HG02938 (cell line): ENCODE data around the gene DOC2B.
"Not testable (repeated sequence)": the region's sequence is repeated elsewhere in the genome, so short reads cannot be mapped to it uniquely, and the experiment has no call there.

Source experiments
- ATAC-seq: cut with Tn5 transposase; IDR thresholded peaks from one replicate; pipeline ENCODE4 v1.9.1; 2021; ENCODE audit warnings: mild to moderate bottlenecking, moderate library complexity; ENCODE audit not compliant: unreplicated experiment

Gene DOC2B

DNA sequence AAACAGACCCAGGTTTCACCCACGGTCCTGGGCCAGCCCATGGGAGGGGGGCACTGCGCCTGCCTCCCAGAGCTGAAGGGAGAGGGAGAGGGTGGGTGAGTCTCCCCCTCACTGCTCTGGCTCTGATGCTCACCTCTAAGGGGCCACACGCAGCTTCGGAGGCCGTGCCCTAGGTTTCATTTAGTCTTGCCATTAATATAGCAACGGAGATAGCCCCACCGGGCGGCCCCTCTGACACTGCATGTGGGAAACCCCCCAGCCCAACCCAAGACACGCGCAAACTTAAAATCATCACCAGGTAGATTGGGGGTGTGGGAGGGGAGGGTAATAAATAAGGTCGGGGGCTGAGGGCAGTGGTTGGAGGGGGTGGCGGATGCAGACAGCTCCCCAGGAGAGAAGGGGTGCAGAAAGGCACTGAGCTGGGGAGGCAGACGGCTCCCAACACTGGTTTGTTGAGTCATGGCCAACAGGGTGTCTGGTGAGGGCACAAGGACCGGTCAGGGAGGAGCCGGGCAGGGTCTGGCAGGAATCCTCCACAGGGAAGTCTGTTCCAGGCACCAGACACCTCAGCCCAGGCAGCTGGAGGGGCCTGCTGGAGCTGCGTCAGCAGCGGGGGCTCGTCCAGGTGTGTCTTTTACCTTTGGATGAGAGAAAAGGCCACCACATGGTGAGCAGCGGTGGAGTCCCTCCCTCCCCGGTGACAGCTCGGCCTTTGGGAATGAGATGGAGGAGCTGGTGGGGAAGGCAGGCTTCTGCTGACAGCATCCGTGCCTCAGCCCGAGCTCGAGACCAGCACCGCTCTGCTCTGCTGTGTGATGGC lies 32.0 kb upstream of the DOC2B start:
- no peak for ATAC-seq

- ATAC-seq, result no peak
These were observed 29.0 kb upstream of the DOC2B start for GRCh38 chr17:210402-210801.

DNA sequence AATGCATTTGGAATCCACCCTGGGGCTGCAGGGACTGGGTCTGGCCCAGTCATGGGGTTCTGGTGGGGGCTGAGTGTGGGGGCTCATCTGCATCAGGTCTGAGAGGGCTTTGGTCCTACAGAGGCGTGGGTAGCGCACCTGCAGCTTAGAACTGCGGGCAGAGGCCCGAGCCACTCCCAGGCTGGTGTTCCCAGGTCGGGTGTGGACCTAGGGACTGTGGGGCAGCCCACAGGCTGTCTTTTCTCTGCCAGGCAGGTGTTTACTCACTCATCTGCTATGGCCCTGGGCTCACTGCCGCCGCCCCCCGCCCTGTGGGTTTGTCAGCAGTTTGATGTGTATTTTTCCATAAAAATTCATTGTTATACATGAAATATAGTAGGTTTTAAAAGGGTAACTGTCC lies 27.0 kb upstream of the DOC2B start:
- ATAC-seq, result no peak

GRCh38 chr17:207775-208174 lies 26.3 kb upstream of the DOC2B start:
- no peak for ATAC-seq

- no peak for ATAC-seq
These were observed 25.6 kb upstream of the DOC2B start for GRCh38 chr17:206941-207560.

DNA sequence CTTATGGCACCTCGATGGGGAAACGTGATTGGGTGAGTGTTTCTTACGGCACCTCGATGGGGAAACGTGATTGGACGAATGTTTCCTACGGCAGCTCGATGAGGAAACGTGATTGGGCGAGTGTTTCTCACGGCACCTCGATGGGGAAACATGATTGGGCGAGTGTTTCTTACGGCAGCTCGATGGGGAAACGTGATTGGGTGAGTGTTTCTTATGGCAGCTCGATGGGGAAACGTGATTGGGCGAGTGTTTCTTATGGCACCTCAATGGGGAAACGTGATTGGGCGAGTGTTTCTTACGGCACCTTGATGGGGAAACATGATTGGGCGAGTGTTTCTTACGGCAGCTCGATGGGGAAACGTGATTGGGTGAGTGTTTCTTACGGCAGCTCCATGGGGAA lies 25.0 kb upstream of the DOC2B start:
- not testable (repeated sequence) for ATAC-seq

- ATAC-seq, result no peak
These were observed 24.4 kb upstream of the DOC2B start for GRCh38 chr17:205817-206216.

DNA sequence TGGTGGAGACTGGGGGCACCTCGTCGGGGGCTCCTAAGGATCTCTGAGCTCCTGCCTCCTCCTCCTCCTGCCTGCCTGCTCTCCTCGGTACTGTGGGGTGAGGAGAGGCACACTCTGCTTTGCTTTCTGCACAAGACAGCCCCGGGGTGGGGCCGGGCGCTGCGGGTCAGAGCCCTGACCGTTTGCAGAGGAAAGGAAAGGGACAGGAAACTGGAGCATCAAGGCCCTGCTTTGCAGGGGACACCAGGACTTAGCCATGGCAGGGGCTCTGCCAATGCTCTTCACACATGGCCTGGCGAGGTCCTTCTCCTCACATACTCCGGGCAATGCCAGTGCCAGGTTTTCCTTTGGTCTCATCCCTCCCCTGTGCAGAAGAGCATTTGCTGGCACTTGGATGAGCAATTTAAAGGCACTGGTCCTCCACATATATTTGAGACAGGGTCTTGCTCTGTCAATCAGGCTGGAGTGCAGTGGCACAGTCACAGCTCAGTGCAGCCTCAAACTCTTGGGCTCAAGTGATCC lies 23.8 kb upstream of the DOC2B start:
- ATAC-seq, result no peak

- no peak for ATAC-seq
These were observed 23.1 kb upstream of the DOC2B start for GRCh38 chr17:204427-205147.

DNA sequence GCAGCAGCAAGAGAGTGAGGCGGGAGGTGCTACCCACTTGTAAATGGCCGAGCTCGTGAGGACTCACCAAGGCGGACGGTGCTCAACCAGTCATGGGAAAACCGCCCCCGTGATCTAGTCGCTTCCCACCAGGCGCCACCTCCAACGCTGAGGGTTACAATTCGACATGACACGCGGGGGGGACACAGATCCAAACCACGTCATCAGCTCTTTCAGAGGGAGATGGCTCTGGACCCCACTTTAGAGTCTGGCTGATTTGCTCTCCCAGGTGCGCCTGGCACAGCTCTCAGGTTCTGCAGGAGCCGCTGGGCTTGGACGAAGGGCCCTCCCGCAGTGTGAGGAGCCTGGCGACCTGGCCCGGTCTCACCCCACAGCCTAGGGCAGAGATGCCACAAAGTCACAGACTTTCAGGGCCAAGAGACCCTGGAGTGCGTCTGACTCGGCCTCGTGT lies 21.1 kb upstream of the DOC2B start:
- ATAC-seq, result no peak

DNA sequence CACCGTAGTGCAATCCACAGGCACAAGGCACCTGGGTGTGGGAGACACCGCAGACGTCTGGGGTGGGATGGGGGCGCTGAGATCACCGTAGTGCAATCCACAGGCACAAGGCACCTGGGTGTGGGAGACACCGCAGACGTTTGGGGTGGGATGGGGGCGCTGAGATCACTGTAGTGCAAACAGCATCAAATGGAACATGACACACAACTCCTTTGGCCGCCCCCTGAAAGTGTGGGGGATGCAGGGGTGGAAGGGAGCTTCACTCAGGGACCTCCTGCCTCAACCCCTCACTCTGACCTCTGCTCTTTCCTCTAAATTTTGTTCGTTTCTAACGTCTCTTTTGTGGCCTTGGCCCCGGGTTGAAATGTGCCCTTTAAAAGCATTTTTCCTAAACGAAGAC lies 20.3 kb upstream of the DOC2B start:
- ATAC-seq, result not testable (repeated sequence)

DNA sequence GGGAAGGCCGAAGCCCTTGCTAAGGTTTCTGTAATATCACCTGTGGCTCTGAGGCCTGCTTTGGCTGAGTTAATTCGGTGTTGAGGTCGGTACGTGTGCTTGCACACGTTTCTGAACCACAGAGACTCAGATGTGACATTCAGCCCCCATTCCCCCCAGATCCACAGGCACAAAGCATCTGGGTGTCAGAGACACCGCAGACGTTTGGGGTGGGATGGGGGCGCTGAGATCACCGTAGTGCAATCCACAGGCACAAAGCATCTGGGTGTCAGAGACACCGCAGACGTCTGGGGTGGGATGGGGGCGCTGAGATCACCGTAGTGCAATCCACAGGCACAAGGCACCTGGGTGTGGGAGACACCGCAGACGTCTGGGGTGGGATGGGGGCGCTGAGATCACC lies 19.8 kb upstream of the DOC2B start:
- ATAC-seq, result not testable (repeated sequence)

DNA sequence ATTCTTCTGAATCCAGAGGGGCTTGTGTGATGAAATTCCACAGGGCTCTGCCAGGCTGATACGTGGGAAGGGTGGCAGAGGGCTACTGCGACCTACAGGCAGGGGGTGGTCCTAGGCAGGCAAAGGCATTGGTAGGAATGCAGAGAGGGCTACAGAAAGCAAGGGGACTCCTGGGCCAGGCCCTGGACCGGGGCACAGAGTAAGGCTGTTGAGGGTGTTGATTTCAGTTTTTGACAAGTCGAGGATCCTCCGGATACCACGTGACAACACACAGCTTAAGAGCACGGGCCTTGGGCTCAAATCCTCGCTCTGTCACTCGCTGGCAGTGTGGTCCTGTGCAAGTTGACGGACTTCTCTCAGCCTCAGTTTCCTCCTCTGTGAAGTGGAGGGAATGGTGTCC lies 19.1 kb upstream of the DOC2B start:
- ATAC-seq, result no peak

DNA sequence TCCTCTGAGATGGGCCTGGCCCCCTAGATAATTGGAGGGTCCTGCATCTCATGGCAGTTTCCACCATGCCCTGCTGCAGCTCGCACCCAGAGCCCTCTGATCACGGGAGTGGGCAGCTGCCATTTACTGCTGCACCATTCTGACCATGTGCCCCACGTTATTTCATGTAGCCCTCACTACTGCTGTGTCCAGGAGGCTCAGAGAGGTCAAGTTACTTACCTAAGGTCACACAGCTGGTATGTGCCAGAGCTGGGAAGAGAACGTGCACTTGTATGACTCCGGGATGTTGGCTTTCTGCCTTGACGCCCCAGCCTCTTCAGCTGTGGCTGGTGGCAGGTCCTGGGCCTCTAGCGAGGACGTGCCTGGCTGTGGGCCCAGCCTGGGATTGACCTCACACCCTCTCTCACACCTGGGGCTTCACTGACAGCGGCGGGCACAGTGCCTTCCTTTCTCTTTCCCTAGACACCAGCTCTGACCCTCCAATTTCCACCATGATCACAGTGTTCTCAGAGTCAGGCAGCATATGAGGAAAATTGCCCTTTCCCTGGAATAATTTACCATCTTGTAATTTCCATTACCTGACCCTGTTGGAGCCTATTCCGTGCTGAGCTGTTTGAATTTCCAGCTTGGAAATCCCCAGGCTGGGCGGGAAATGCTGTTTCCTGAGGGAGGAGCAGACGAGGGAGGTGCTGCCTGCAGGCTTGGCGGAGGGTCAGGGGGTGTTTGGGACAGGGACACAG lies 18.5 kb upstream of the DOC2B start:
- no peak for ATAC-seq

GRCh38 chr17:199191-199604 lies 17.7 kb upstream of the DOC2B start:
- no peak for ATAC-seq

DNA sequence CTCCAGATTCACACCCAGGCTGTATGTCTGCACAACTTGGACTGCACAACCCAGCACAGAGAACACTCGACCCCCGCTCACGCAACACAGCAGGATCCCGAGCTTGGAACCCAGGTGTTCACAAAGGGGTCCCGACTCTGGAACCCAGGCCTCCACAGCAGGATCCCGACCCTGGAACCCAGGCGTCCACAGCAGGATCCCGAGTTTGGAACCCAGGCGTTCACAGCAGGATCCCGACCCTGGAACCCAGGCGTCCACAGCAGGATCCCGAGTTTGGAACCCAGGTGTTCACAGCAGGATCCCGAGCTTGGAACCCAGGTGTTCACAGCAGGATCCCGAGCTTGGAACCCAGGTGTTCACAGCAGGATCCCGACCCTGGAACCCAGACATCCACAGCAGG lies 16.8 kb upstream of the DOC2B start:
- ATAC-seq, result not testable (repeated sequence)

GRCh38 chr17:197352-197751 lies 15.9 kb upstream of the DOC2B start:
- no peak for ATAC-seq

DNA sequence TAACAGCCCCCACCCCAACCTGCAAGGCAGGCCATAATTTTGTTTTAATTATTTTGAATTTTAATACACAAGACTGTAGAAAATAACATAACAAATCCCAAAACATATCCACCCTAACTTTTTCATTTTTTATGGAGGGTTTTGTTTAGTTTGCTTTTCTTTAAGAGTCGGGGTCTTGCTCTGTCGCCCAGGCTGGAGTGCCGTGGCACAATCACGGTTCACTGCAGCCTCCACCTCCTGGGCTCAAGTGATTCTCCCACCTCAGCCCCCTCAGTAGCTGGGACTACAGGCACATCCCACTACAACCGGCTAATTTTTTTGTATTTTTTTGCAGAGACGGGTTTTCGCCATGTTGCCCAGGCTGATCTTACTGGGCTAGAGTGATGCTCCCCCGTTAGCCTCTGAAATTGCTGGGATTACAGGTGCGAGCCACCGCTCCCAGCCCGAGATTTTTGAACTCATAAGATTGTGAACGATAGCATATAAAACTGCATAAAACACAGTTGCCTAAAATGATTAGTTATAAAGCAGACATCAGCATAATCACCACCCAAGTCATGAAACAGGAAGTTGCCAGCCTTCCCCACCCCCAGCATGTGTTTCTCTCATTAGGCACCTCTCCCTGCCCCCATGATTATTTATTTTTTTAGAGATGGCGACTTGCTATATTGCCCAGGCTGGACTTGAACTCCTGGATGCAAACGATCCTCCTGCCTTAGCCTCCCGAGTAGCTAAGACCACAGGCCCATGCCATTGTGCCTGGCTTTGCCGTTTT lies 13.6 kb upstream of the DOC2B start:
- ATAC-seq, result no peak

DNA sequence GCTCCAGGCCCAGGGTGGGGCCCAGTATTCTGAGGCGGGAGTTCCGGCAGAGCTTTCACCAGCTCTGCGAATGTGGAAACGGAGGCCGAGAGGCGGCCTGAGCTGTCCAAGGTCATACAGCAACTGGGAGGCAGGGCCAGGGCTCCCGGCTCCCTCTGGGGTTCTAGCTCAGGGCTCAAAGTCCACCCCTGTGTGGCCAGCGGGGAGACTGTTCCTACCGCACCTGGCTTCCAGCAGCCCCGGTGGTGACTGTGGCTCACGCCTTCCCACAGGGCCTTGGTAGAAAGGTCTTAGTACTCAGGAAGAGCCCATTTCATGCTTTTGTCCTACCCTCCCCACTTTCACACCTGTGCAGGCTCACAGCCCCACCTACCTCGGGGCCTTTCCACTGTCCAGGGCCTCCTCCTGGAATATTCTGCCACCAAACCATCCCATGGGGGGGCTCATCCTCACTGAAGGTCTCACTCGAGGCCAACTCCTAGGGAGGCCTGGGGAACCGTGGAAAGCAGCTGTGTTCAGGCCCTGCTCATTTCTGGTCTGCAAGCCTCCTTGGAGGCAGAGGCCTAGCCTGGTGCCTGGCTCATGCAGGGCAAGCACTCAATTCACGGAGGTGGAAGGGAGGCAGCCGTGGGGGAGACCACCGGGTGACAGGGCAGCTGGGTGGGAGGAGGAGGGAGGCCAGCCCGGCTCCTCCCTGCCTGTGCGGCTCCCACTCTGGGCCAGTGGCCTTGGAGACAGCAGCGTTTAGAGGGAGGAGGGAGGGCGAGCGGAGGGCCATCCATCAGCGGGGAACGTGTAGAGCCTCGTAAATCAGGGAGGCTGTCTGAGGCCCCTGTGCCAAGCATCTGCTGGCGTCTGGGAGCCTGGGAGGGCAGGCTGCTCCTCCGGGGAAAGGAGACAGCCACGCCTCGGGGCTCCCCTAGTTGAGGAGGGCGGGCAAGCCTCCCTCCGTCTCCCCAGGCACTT lies 12.7 kb upstream of the DOC2B start:
- ATAC-seq, result no peak
